Progenitor cell of endocrine pancreas (in vitro differentiated cells): Measurements from ENCODE around the gene SORCS2. TPM values are rescaled to one million over a fixed set of nuclear protein-coding genes. Genes with fewer than 3 reads are reported as not detected.

Experiments
- DNase-seq: peaks from one replicate; pipeline ENCODE4 v3.0.0; 2021; ENCODE audit warnings: low spot score; ENCODE audit not compliant: unreplicated experiment
- H3K27ac Mint-ChIP-seq: 2 replicates; pipeline ENCODE4 v1.8.0; 2021; ENCODE audit warnings: mild to moderate bottlenecking, moderate library complexity, mixed read lengths
- H3K27me3 Mint-ChIP-seq: 2 replicates; pipeline ENCODE4 v1.8.0; 2021; ENCODE audit warnings: mixed read lengths
- H3K36me3 Mint-ChIP-seq: 2 replicates; pipeline ENCODE4 v1.8.0; 2022; ENCODE audit warnings: mixed read lengths; ENCODE audit not compliant: insufficient read depth
- H3K4me1 Mint-ChIP-seq: 2 replicates; pipeline ENCODE4 v1.8.0; 2021; ENCODE audit warnings: low read depth, mixed read lengths
- H3K4me3 Mint-ChIP-seq: 2 replicates; pipeline ENCODE4 v1.8.0; 2021; ENCODE audit warnings: low read depth, mild to moderate bottlenecking, moderate library complexity, mixed read lengths
- H3K9me3 Mint-ChIP-seq: 2 replicates; pipeline ENCODE4 v1.8.0; 2021; ENCODE audit warnings: low read depth, mixed read lengths
- CTCF ChIP-seq: fragments of 200-600 bp; sonication (generic); IDR thresholded peaks from one replicate; pipeline ENCODE4 v1.5.0; 2021; ENCODE audit warnings: antibody characterized with exemption, mild to moderate bottlenecking; ENCODE audit not compliant: unreplicated experiment
- total RNA-seq: library from RNA; stranded (reverse); gene quantifications from 2 replicates; pipeline ENCODE4 v1.2.1, GENCODE V29; 2021

The SORCS2 gene
- total RNA-seq, 1 donor from 2014 or later = 2.2 TPM

DNA sequence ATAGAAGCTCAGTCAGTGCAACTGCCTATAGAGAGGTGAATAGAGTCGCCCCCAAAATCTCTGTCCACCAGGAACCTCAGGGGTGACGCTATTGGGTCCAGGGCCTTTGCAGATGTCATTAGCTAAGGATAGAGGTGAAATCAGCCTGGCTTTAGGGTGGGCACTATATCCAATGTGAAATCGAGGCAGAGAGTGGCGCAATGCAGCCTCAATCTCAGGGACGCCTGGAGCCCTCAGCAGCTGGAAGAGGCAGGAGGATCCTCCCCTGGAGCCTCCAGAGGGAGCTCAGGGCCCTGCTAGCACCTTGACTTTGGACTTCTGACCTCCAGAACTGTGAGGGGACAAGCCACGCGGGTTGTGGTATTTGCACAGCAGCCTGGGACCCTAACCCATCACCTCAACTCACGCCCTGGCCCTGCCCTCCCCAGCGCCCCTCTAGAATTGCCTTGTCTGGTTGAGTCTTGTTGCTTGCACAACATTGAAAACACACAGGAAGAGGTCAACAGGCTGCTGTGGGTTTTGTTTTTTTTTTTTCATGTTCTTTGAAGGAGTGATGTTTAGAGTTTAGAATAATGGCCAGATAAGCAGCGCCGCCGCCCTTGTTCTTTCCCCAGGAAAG lies 331.8 kb downstream of the SORCS2 start:
- no peak for TF ChIP-seq CTCF
- Mint-ChIP-seq H3K4me3 (no peak overlapping the region), H3K36me3 (no peaks in the 10 kb centered on the region), H3K9me3 (no peaks in the 10 kb centered on the region), H3K27me3 (peaks cover 38% of the 10 kb centered on the region), H3K27ac (peak overlapping the region; percentile 37), H3K4me1 (peaks cover 22% of the 10 kb centered on the region)
- no peak for DNase-seq

GRCh38 chr4:7524843-7525242 lies 332.5 kb downstream of the SORCS2 start:
- no peak overlapping the region for H3K27ac Mint-ChIP-seq
- no peak for TF ChIP-seq CTCF
- H3K36me3 Mint-ChIP-seq = no peaks in the 10 kb centered on the region
- peaks cover 33% of the 10 kb centered on the region for H3K27me3 Mint-ChIP-seq
- DNase-seq = no peak
- no peak overlapping the region for H3K4me3 Mint-ChIP-seq
- H3K4me1 Mint-ChIP-seq = peaks cover 29% of the 10 kb centered on the region
- H3K9me3 Mint-ChIP-seq = no peaks in the 10 kb centered on the region

- H3K27ac Mint-ChIP-seq = no peak overlapping the region
- no peak for TF ChIP-seq CTCF
- peaks cover 41% of the 10 kb centered on the region for H3K4me1 Mint-ChIP-seq
- no peaks in the 10 kb centered on the region for H3K36me3 Mint-ChIP-seq
- H3K27me3 Mint-ChIP-seq = peaks cover 22% of the 10 kb centered on the region
- H3K4me3 Mint-ChIP-seq = no peak overlapping the region
- no peak for DNase-seq
- no peaks in the 10 kb centered on the region for H3K9me3 Mint-ChIP-seq
Measured at GRCh38 chr4:7526491-7526890, 334.2 kb downstream of the SORCS2 start.

GRCh38 chr4:7526929-7527535 lies 334.7 kb downstream of the SORCS2 start:
- no peak overlapping the region for H3K4me3 Mint-ChIP-seq
- H3K4me1 Mint-ChIP-seq = peaks cover 46% of the 10 kb centered on the region
- no peak for DNase-seq
- peaks cover 17% of the 10 kb centered on the region for H3K27me3 Mint-ChIP-seq
- TF ChIP-seq CTCF = no peak
- no peaks in the 10 kb centered on the region for H3K9me3 Mint-ChIP-seq
- no peak overlapping the region for H3K27ac Mint-ChIP-seq
- no peaks in the 10 kb centered on the region for H3K36me3 Mint-ChIP-seq

- Mint-ChIP-seq H3K4me3 (peak overlapping the region; percentile 20), H3K4me1 (peaks cover 52% of the 10 kb centered on the region), H3K9me3 (no peaks in the 10 kb centered on the region), H3K36me3 (no peaks in the 10 kb centered on the region), H3K27ac (peak overlapping the region; percentile 96), H3K27me3 (peaks cover 13% of the 10 kb centered on the region)
- TF ChIP-seq CTCF = no peak
- no peak for DNase-seq
Measured at GRCh38 chr4:7529368-7530080, 337.2 kb downstream of the SORCS2 start.
